HEK293 (cell line): ENCODE results near the gene ITGA11.

Experiments used
- CTCF ChIA-PET: fragments of 350-600 bp; formaldehyde crosslinking; extraction: SDS; loops from one replicate; lab custom pipeline; 2021; ENCODE audit warnings: antibody characterized with exemption; lab: Yijun Ruan, JAX
- POLR2A ChIA-PET: fragments of 300-600 bp; formaldehyde crosslinking; extraction: SDS; loops from one replicate; lab custom pipeline; 2020; ENCODE audit warnings: antibody characterized with exemption, inconsistent platforms; lab: Yijun Ruan, JAX
- H3K27ac ChIP-seq: fragments of 200-500 bp; sonication (Bioruptor generic); 2 replicates; pipeline ENCODE4 v1.5.1; 2014; ENCODE audit warnings: low read depth, low read length, control low read depth, inconsistent platforms; ENCODE audit errors: extremely low read depth
- H3K36me3 ChIP-seq, 2 experiments: fragments of 200-500 bp in 1 of 2; sonication (Bioruptor generic) in 1 of 2; 1 replicate in 1 of 2; 2 replicates in 1 of 2; pipeline ENCODE4 v1.5.1; 2014 to 2017; ENCODE audit warnings: inconsistent platforms in 2 of 2, low read length in 2 of 2; ENCODE audit not compliant: control insufficient read depth in 2 of 2, insufficient read depth in 1 of 2
- H3K4me1 ChIP-seq: fragments of 200-500 bp; sonication (Bioruptor generic); 2 replicates; pipeline ENCODE4 v1.5.1; 2014; ENCODE audit warnings: mild to moderate bottlenecking, low read length, inconsistent platforms; ENCODE audit not compliant: control insufficient read depth, insufficient read depth
- H3K4me3 ChIP-seq: 2 replicates; pipeline ENCODE4 v1.5.1; 2011; ENCODE audit warnings: low read depth, mild to moderate bottlenecking, control low read depth, low read length, moderate library complexity
- H3K9me3 ChIP-seq: fragments of 200-500 bp; sonication (Bioruptor generic); 2 replicates; pipeline ENCODE4 v1.5.1; 2014; ENCODE audit warnings: low read depth, low read length, inconsistent platforms; ENCODE audit not compliant: control insufficient read depth, insufficient read depth
- BCL11B ChIP-seq: fragments of 450-650 bp; formaldehyde crosslinking; IDR thresholded peaks from 2 replicates; pipeline ENCODE4 v1.5.1; 2016; ENCODE audit warnings: low read depth, missing biosample characterization, missing genetic modification characterization
- GLI2 ChIP-seq: fragments of 450-650 bp; formaldehyde crosslinking; IDR thresholded peaks from 2 replicates; pipeline ENCODE4; 2017; ENCODE audit warnings: missing biosample characterization, missing genetic modification characterization, low read depth, borderline replicate concordance
- HOXC10 ChIP-seq: sonication (generic); formaldehyde crosslinking; IDR thresholded peaks from 2 replicates; pipeline ENCODE4 v1.8.1; 2023; ENCODE audit warnings: mild to moderate bottlenecking, missing genetic modification reagents
- IKZF3 ChIP-seq: fragments of 450-650 bp; IDR thresholded peaks from 2 replicates; pipeline ENCODE4 v1.5.0; 2018; ENCODE audit warnings: missing biosample characterization, mild to moderate bottlenecking, missing genetic modification characterization, moderate library complexity
- OSR2 ChIP-seq: fragments of 450-650 bp; formaldehyde crosslinking; IDR thresholded peaks from 2 replicates; pipeline ENCODE4 v1.5.1; 2016; ENCODE audit warnings: missing biosample characterization, missing genetic modification characterization
- SALL2 ChIP-seq: fragments of 450-650 bp; formaldehyde crosslinking; IDR thresholded peaks from 2 replicates; pipeline ENCODE4 v1.5.0; 2017; ENCODE audit warnings: missing biosample characterization, mild to moderate bottlenecking, missing genetic modification characterization, borderline replicate concordance
- YY1 ChIP-seq: fragments of 450-650 bp; formaldehyde crosslinking; IDR thresholded peaks from 2 replicates; pipeline ENCODE4 v1.5.1; 2018; ENCODE audit warnings: missing biosample characterization, missing genetic modification characterization
- ZBTB10 ChIP-seq: fragments of 450-650 bp; formaldehyde crosslinking; IDR thresholded peaks from 2 replicates; pipeline ENCODE4 v1.5.1; 2016; ENCODE audit warnings: missing biosample characterization, missing genetic modification characterization
- ZNF148 ChIP-seq: fragments of 450-650 bp; formaldehyde crosslinking; IDR thresholded peaks from 2 replicates; pipeline ENCODE4 v1.5.0; 2017; ENCODE audit warnings: missing biosample characterization, missing genetic modification characterization, borderline replicate concordance
- ZNF19 ChIP-seq: fragments of 450-650 bp; formaldehyde crosslinking; IDR thresholded peaks from 2 replicates; pipeline ENCODE4; 2016; ENCODE audit warnings: missing biosample characterization, missing genetic modification characterization, low read depth
- ZNF223 ChIP-seq: fragments of 450-650 bp; formaldehyde crosslinking; IDR thresholded peaks from 2 replicates; pipeline ENCODE4 v1.5.1; 2016; ENCODE audit warnings: missing biosample characterization, missing genetic modification characterization
- ZNF394 ChIP-seq: fragments of 450-650 bp; formaldehyde crosslinking; IDR thresholded peaks from 2 replicates; pipeline ENCODE4 v1.5.1; 2016; ENCODE audit warnings: missing biosample characterization, missing genetic modification characterization, mild to moderate bottlenecking, moderate library complexity, borderline replicate concordance
- ZNF561 ChIP-seq: fragments of 450-650 bp; IDR thresholded peaks from 2 replicates; pipeline ENCODE4 v1.5.1; 2018; ENCODE audit warnings: missing biosample characterization, missing genetic modification characterization, borderline replicate concordance
- ZNF76 ChIP-seq: fragments of 450-650 bp; formaldehyde crosslinking; IDR thresholded peaks from 2 replicates; pipeline ENCODE4; 2016; ENCODE audit warnings: low read depth, missing biosample characterization, missing genetic modification characterization, borderline replicate concordance
- TF ChIP-seq, protein P1 (sequence below): fragments of 450-650 bp; formaldehyde crosslinking; conservative IDR thresholded peaks from 2 replicates; pipeline ENCODE4 v1.5.1; 2016; ENCODE audit warnings: low read depth, missing biosample characterization, missing genetic modification characterization
- TF ChIP-seq, protein P2 (sequence below): fragments of 450-650 bp; formaldehyde crosslinking; IDR thresholded peaks from 2 replicates; pipeline ENCODE4 v1.5.1; 2016; ENCODE audit warnings: missing biosample characterization, missing genetic modification characterization
- TF ChIP-seq, protein P3 (sequence below): fragments of 450-650 bp; formaldehyde crosslinking; IDR thresholded peaks from 2 replicates; pipeline ENCODE4 v1.5.1; 2017; ENCODE audit warnings: missing biosample characterization, missing genetic modification characterization
- TF ChIP-seq, protein P4 (sequence below): fragments of 450-650 bp; formaldehyde crosslinking; IDR thresholded peaks from 2 replicates; pipeline ENCODE4 v1.5.1; 2016; ENCODE audit warnings: missing biosample characterization, missing genetic modification characterization

The ITGA11 gene

GRCh38 chr15:68264282-68264681 lies 167.7 kb downstream of the ITGA11 start:
- Histone ChIP-seq H3K4me3 (no peak overlapping the region), H3K4me1 (no peaks in the 10 kb centered on the region), H3K9me3 (no peaks in the 10 kb centered on the region)
- CTCF ChIA-PET: interaction anchor here (0.5 to 2.9 kb wide), 6 partner anchors 11 to 660 kb away, joined by 3 to 15 read pairs (median 6); partner anchors contain the start of gene FEM1B
- POLR2A ChIA-PET: interaction anchor here (0.6 to 1.2 kb wide), 3 partner anchors 13 to 14 kb away, joined by 3 to 5 read pairs (median 3); partner anchors contain the start of gene FEM1B
- no peak for TF ChIP-seq IKZF3 (tag by site-specific recombination)
- no peak for TF ChIP-seq YY1
- TF ChIP-seq ZBTB10 (tag by site-specific recombination): no peak
- TF ChIP-seq, protein P1, sequence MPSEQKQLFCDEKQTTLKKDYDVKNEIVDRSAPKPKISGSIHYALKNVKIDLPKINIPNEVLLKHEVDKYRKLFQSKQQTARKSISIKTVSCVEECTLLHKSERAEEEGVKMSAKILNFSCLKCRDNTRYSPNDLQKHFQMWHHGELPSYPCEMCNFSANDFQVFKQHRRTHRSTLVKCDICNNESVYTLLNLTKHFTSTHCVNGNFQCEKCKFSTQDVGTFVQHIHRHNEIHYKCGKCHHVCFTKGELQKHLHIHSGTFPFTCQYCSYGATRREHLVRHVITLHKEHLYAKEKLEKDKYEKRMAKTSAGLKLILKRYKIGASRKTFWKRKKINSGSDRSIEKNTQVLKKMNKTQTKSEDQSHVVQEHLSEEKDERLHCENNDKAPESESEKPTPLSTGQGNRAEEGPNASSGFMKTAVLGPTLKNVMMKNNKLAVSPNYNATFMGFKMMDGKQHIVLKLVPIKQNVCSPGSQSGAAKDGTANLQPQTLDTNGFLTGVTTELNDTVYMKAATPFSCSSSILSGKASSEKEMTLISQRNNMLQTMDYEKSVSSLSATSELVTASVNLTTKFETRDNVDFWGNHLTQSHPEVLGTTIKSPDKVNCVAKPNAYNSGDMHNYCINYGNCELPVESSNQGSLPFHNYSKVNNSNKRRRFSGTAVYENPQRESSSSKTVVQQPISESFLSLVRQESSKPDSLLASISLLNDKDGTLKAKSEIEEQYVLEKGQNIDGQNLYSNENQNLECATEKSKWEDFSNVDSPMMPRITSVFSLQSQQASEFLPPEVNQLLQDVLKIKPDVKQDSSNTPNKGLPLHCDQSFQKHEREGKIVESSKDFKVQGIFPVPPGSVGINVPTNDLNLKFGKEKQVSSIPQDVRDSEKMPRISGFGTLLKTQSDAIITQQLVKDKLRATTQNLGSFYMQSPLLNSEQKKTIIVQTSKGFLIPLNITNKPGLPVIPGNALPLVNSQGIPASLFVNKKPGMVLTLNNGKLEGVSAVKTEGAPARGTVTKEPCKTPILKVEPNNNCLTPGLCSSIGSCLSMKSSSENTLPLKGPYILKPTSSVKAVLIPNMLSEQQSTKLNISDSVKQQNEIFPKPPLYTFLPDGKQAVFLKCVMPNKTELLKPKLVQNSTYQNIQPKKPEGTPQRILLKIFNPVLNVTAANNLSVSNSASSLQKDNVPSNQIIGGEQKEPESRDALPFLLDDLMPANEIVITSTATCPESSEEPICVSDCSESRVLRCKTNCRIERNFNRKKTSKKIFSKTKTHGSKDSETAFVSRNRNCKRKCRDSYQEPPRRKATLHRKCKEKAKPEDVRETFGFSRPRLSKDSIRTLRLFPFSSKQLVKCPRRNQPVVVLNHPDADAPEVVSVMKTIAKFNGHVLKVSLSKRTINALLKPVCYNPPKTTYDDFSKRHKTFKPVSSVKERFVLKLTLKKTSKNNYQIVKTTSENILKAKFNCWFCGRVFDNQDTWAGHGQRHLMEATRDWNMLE (tag by site-specific recombination): no peak
- TF ChIP-seq ZNF223 (tag by site-specific recombination): no peak
- no peak for TF ChIP-seq BCL11B
- no peak for TF ChIP-seq HOXC10 (CRISPR knock-in tag)
- no peak for TF ChIP-seq ZNF394 (tag by site-specific recombination)
- TF ChIP-seq GLI2 (tag by site-specific recombination): no peak
- no peak for TF ChIP-seq ZNF76
- TF ChIP-seq SALL2 (tag by site-specific recombination): no peak
- no peak for TF ChIP-seq ZNF561 (tag by site-specific recombination)
- TF ChIP-seq OSR2 (tag by site-specific recombination): no peak
- TF ChIP-seq, protein P2, sequence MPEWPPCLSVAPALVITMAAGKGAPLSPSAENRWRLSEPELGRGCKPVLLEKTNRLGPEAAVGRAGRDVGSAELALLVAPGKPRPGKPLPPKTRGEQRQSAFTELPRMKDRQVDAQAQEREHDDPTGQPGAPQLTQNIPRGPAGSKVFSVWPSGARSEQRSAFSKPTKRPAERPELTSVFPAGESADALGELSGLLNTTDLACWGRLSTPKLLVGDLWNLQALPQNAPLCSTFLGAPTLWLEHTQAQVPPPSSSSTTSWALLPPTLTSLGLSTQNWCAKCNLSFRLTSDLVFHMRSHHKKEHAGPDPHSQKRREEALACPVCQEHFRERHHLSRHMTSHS: no peak
- TF ChIP-seq, protein P3, sequence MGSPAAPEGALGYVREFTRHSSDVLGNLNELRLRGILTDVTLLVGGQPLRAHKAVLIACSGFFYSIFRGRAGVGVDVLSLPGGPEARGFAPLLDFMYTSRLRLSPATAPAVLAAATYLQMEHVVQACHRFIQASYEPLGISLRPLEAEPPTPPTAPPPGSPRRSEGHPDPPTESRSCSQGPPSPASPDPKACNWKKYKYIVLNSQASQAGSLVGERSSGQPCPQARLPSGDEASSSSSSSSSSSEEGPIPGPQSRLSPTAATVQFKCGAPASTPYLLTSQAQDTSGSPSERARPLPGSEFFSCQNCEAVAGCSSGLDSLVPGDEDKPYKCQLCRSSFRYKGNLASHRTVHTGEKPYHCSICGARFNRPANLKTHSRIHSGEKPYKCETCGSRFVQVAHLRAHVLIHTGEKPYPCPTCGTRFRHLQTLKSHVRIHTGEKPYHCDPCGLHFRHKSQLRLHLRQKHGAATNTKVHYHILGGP: no peak
- TF ChIP-seq, protein P4, sequence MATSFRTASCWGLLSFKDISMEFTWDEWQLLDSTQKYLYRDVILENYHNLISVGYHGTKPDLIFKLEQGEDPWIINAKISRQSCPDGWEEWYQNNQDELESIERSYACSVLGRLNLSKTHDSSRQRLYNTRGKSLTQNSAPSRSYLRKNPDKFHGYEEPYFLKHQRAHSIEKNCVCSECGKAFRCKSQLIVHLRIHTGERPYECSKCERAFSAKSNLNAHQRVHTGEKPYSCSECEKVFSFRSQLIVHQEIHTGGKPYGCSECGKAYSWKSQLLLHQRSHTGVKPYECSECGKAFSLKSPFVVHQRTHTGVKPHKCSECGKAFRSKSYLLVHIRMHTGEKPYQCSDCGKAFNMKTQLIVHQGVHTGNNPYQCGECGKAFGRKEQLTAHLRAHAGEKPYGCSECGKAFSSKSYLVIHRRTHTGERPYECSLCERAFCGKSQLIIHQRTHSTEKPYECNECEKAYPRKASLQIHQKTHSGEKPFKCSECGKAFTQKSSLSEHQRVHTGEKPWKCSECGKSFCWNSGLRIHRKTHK (tag by site-specific recombination): no peak
- TF ChIP-seq ZNF148: no peak
- TF ChIP-seq ZNF19: no peak
- TF ChIP-seq, all 188 proteins: peak for 0
- Histone ChIP-seq H3K36me3 (no peaks in the 10 kb centered on the region), H3K27ac (no peak overlapping the region)
